CD1c-positive myeloid dendritic cell (primary cell): ENCODE measurements around the gene IKZF3.
"Not testable (repeated sequence)": the region's sequence is repeated elsewhere in the genome, so short reads cannot be mapped to it uniquely, and the experiment has no call there.

ENCODE experiments used
- DNase-seq: peaks from one replicate; pipeline ENCODE4 v3.0.0-alpha.2; 2016; ENCODE audit errors: extremely low spot score

Gene IKZF3

GRCh38 chr17:39863918-39864746 is at the start of gene IKZF3:
IKZF3 (minus strand) TSS chr17:39864312; CDS start chr17:39864126, 186 bp downstream.
- DNase-seq, result peak; percentile 68

- no peak for DNase-seq
These were observed 44.8 kb upstream of the IKZF3 start for GRCh38 chr17:39908789-39909352.

GRCh38 chr17:39904990-39905288 is 40.8 kb upstream of the IKZF3 start:
- no peak for DNase-seq

- DNase-seq, result no peak
These were observed 39.2 kb upstream of the IKZF3 start for GRCh38 chr17:39903158-39903884.

GRCh38 chr17:39902027-39902426 is 37.9 kb upstream of the IKZF3 start:
- not testable (repeated sequence) for DNase-seq

- no peak for DNase-seq
These were observed 35.1 kb upstream of the IKZF3 start for GRCh38 chr17:39899215-39899614.

GRCh38 chr17:39898088-39898487 is 34.0 kb upstream of the IKZF3 start:
- DNase-seq, result no peak

- no peak for DNase-seq
These were observed 30.7 kb upstream of the IKZF3 start for GRCh38 chr17:39894681-39895376.

GRCh38 chr17:39889200-39889599 is 25.1 kb upstream of the IKZF3 start:
- DNase-seq, result no peak

GRCh38 chr17:39887078-39887477 is 23.0 kb upstream of the IKZF3 start:
- DNase-seq, result no peak

- not testable (repeated sequence) for DNase-seq
These were observed 22.0 kb upstream of the IKZF3 start for GRCh38 chr17:39886102-39886501.

GRCh38 chr17:39872751-39873150 is 8.6 kb upstream of the IKZF3 start:
- DNase-seq, result no peak

GRCh38 chr17:39871801-39872200 is 7.7 kb upstream of the IKZF3 start:
- no peak for DNase-seq

- DNase-seq, result no peak
These were observed 6.7 kb upstream of the IKZF3 start for GRCh38 chr17:39870776-39871175.

- no peak for DNase-seq
These were observed 4.4 kb upstream of the IKZF3 start for GRCh38 chr17:39868554-39868942.

- peak; percentile 14 for DNase-seq
These were observed 3.9 kb upstream of the IKZF3 start, which contains the start of gene ZPBP2 for GRCh38 chr17:39867880-39868553. ZPBP2 (plus strand) TSS chr17:39868202; CDS start chr17:39868355, 153 bp downstream.

- DNase-seq, result peak; percentile 24
These were observed 3.2 kb upstream of the IKZF3 start for GRCh38 chr17:39867084-39867879.

GRCh38 chr17:39866013-39866730 is 2.1 kb upstream of the IKZF3 start:
- no peak for DNase-seq

GRCh38 chr17:39863244-39863917 is 731 bp downstream of the IKZF3 start:
- DNase-seq, result no peak

GRCh38 chr17:39861235-39861634 is 2.9 kb downstream of the IKZF3 start:
- DNase-seq, result no peak
